Naive thymus-derived CD4-positive, alpha-beta T cell (primary cell): ENCODE data around the gene RD3L. TPM values are rescaled to one million over a fixed set of nuclear protein-coding genes. Genes with fewer than 3 reads are reported as not detected.
A peak's percentile ranks its signal among the peaks of the same experiment; 100 is the strongest.
"Not testable (repeated sequence)": the region's sequence is repeated elsewhere in the genome, so short reads cannot be mapped to it uniquely, and the experiment has no call there.

Source experiments
- ATAC-seq: fragments of 150-1000 bp; cut with Tn5 transposase; 2 replicates; pipeline ENCODE4 v1.10.0; 2021; ENCODE audit warnings: mild to moderate bottlenecking, moderate library complexity
- CTCF ChIA-PET: fragments of 350-600 bp; sonication (Branson Sonifier 250); formaldehyde crosslinking; loops from one replicate; lab custom pipeline; 2021; ENCODE audit warnings: antibody characterized with exemption; lab: Charles Lee
- POLR2A ChIA-PET: fragments of 350-600 bp; sonication (Branson Sonifier 250); formaldehyde crosslinking; loops from one replicate; lab custom pipeline; 2021; ENCODE audit warnings: antibody characterized with exemption, inconsistent platforms; lab: Charles Lee
- DNase-seq, 9 donors: peaks; one replicate each; pipeline versions ENCODE4 v3.0.0 to v3.0.0-alpha.2; 2020 to 2022; ENCODE audit warnings: mixed read lengths in 1 of 9
- H3K27ac ChIP-seq: one replicate; pipeline ENCODE4 v1.7.0; 2013; ENCODE audit warnings: mild to moderate bottlenecking, low read depth, low read length, moderate library complexity
- H3K27me3 ChIP-seq, 2 donors: one replicate each; pipeline ENCODE4 v1.7.0; 2013; ENCODE audit warnings: low read length in 2 of 2, mild to moderate bottlenecking in 2 of 2, moderate library complexity in 2 of 2; ENCODE audit not compliant: control insufficient read depth in 2 of 2, insufficient read depth in 2 of 2
- H3K36me3 ChIP-seq, 3 experiments: 1 replicate in 2 of 3; 2 replicates in 1 of 3; pipeline ENCODE4 v1.7.0; 2013; ENCODE audit warnings: low read length in 3 of 3, mild to moderate bottlenecking in 3 of 3, moderate library complexity in 1 of 3; ENCODE audit not compliant: insufficient read depth in 3 of 3, control insufficient read depth in 2 of 3
- H3K4me1 ChIP-seq, 2 donors: one replicate each; pipeline ENCODE4 v1.7.0; 2013; ENCODE audit warnings: low read length in 2 of 2, mild to moderate bottlenecking in 2 of 2, moderate library complexity in 1 of 2; ENCODE audit not compliant: control insufficient read depth in 2 of 2, insufficient read depth in 2 of 2
- H3K4me3 ChIP-seq: 2 replicates; pipeline ENCODE4 v1.7.0; 2013; ENCODE audit warnings: mild to moderate bottlenecking, low read length
- H3K9me3 ChIP-seq, 3 experiments: 1 replicate in 2 of 3; 2 replicates in 1 of 3; pipeline ENCODE4 v1.7.0; 2013; ENCODE audit warnings: low read length in 3 of 3; ENCODE audit not compliant: control insufficient read depth in 2 of 3
- H3K27ac Mint-ChIP-seq, 9 donors: one replicate each; pipeline ENCODE4 v1.8.0; 2020 to 2022; ENCODE audit warnings: mixed read lengths in 9 of 9, mild to moderate bottlenecking in 8 of 9, moderate library complexity in 5 of 9, inconsistent platforms in 2 of 9
- H3K27me3 Mint-ChIP-seq, 5 donors: one replicate each; pipeline ENCODE4 v1.8.0; 2021 to 2022; ENCODE audit warnings: mixed read lengths in 5 of 5, mild to moderate bottlenecking in 1 of 5
- H3K36me3 Mint-ChIP-seq, 5 donors: one replicate each; pipeline ENCODE4 v1.8.0; 2020 to 2022; ENCODE audit warnings: mixed read lengths in 5 of 5, mild to moderate bottlenecking in 3 of 5, inconsistent platforms in 1 of 5
- H3K4me1 Mint-ChIP-seq, 7 donors: one replicate each; pipeline ENCODE4 v1.8.0; 2020 to 2022; ENCODE audit warnings: mixed read lengths in 7 of 7, mild to moderate bottlenecking in 3 of 7, inconsistent platforms in 1 of 7
- H3K4me3 Mint-ChIP-seq, 10 donors: one replicate each; pipeline ENCODE4 v1.8.0; 2020 to 2022; ENCODE audit warnings: mild to moderate bottlenecking in 10 of 10, mixed read lengths in 10 of 10, moderate library complexity in 6 of 10, inconsistent platforms in 2 of 10
- H3K9me3 Mint-ChIP-seq, 11 donors: one replicate each; pipeline ENCODE4 v1.8.0; 2020 to 2022; ENCODE audit warnings: mixed read lengths in 11 of 11, mild to moderate bottlenecking in 4 of 11, inconsistent platforms in 1 of 11, moderate library complexity in 1 of 11
- intact Hi-C, 2 donors: fragments of 100-400 bp; cut with micrococcal nuclease; formaldehyde crosslinking; loops; one replicate each; pipeline ENCODE4 v1.15.1; 2023
- polyA plus RNA-seq, 2 donors: library from polyadenylated mRNA; unstranded; fragments of 300-500 nt; fragmentation: Illumina TruSeq; gene quantifications; one replicate each; pipeline ENCODE4 v1.2.3, GENCODE V29; 2021
- total RNA-seq, 6 experiments: library from RNA in 5 of 6; stranded (reverse) in 5 of 6; gene quantifications; 1 replicate in 5 of 6; 2 replicates in 1 of 6; pipeline ENCODE4 v1.2.3 and lab custom pipeline; 2021 to 2026

Gene RD3L
- total and polyA plus RNA-seq, 7 experiments from 2014 or later = not detected

- H3K9me3 ChIP-seq = not testable (repeated sequence)
- peaks cover 4 to 14% (median 9%) of the 10 kb centered on the region in 5 donors for H3K27me3 Mint-ChIP-seq
- intact Hi-C loops = loop anchor here (1.0 to 5.0 kb wide), 11 partner anchors 50 to 1560 kb away; partner anchors contain the start of genes BAG5 (in 2 of the 2), COA8 (in 2 of the 2), PPP1R13B (in 2 of the 2) and XRCC3 (in 2 of the 2)
These were observed 20.5 kb downstream of the RD3L start for GRCh38 chr14:103921855-103922200.

GRCh38 chr14:103920981-103921854 is 21.1 kb downstream of the RD3L start:
- H3K4me3 Mint-ChIP-seq = peak overlapping the region; percentile 85 to 96 (median 90)
- ChIA-PET CTCF (interaction anchor here (0.6 to 2.9 kb wide), 5 partner anchors 10 to 115 kb away, joined by 3 to 12 read pairs (median 4); no protein-coding TSS in a partner anchor), POLR2A (interaction anchor here (0.6 to 1.6 kb wide), 3 partner anchors 10 to 113 kb away, joined by 3 to 7 read pairs (median 4); no protein-coding TSS in a partner anchor)
- Histone ChIP-seq H3K27me3 (no peaks in the 10 kb centered on the region), H3K4me1 (peaks cover 9 to 16% of the 10 kb centered on the region in 2 donors), H3K4me3 (peak overlapping the region; percentile 100), H3K27ac (peak overlapping the region; percentile 83), H3K36me3 (peaks cover 0 to 25% (median 6%) of the 10 kb centered on the region in 3 experiments), H3K9me3 (no peaks in the 10 kb centered on the region)
- peaks cover 4 to 14% (median 9%) of the 10 kb centered on the region in 5 donors for H3K27me3 Mint-ChIP-seq
- peaks cover 0 to 37% (median 16%) of the 10 kb centered on the region in 7 donors for H3K4me1 Mint-ChIP-seq
- H3K36me3 Mint-ChIP-seq = peaks cover 0 to 3% (median 0%) of the 10 kb centered on the region in 5 donors
- DNase-seq (peak; percentile 90 to 99 (median 96)), ATAC-seq (peak; percentile 100)
- H3K9me3 Mint-ChIP-seq = no peaks in the 10 kb centered on the region
- intact Hi-C loops = loop anchor here (1.0 to 5.0 kb wide), 11 partner anchors 49 to 1559 kb away; partner anchors contain the start of genes BAG5 (in 2 of the 2), COA8 (in 2 of the 2), PPP1R13B (in 2 of the 2) and XRCC3 (in 2 of the 2)
- peak overlapping the region; percentile 61 to 90 (median 83) for H3K27ac Mint-ChIP-seq

More at GRCh38 chr14:103921855-103922200, 20.5 kb downstream of the RD3L start:
- Histone ChIP-seq H3K4me3 (peak overlapping the region; percentile 100), H3K4me1 (peaks cover 9 to 14% of the 10 kb centered on the region in 2 donors), H3K36me3 (peaks cover 0 to 18% (median under 1%) of the 10 kb centered on the region in 3 experiments)
- H3K27ac Mint-ChIP-seq = peak overlapping the region in 5 of 9 donors; percentile 33 to 88 (median 72)
- POLR2A ChIA-PET = interaction anchor here (1.3 kb wide), 1 partner anchor 21 kb away, joined by 3 read pairs; no protein-coding TSS in a partner anchor
- not testable (repeated sequence) for H3K27ac ChIP-seq, DNase-seq, H3K27me3 ChIP-seq, ATAC-seq, H3K36me3 Mint-ChIP-seq, H3K9me3 Mint-ChIP-seq
- peak overlapping the region; percentile 85 to 96 (median 90) for H3K4me3 Mint-ChIP-seq
- peaks cover 0 to 31% (median 14%) of the 10 kb centered on the region in 7 donors for H3K4me1 Mint-ChIP-seq
- CTCF ChIA-PET = interaction anchor here (0.6 to 1.7 kb wide), 4 partner anchors 10 to 115 kb away, joined by 3 to 11 read pairs (median 4); no protein-coding TSS in a partner anchor

- H3K27me3 Mint-ChIP-seq = no peaks in the 10 kb centered on the region
- CTCF ChIA-PET = interaction anchor here (0.5 to 1.6 kb wide), 2 partner anchors 15 to 109 kb away, joined by 5 to 9 read pairs; no protein-coding TSS in a partner anchor
- Histone ChIP-seq H3K27ac (peak overlapping the region; percentile 19), H3K36me3 (peaks cover 11 to 67% (median 15%) of the 10 kb centered on the region in 3 experiments), H3K9me3 (no peaks in the 10 kb centered on the region), H3K4me1 (peaks cover 9 to 18% of the 10 kb centered on the region in 2 donors), H3K4me3 (no peak overlapping the region), H3K27me3 (no peaks in the 10 kb centered on the region)
- peaks cover 0 to 26% (median 6%) of the 10 kb centered on the region in 5 donors for H3K36me3 Mint-ChIP-seq
- intact Hi-C loops = no loop called here
- no peak overlapping the region for H3K4me3 Mint-ChIP-seq
- DNase-seq = no peak
- no peaks in the 10 kb centered on the region for H3K9me3 Mint-ChIP-seq
- ATAC-seq = no peak
- H3K4me1 Mint-ChIP-seq = peaks cover 5 to 42% (median 23%) of the 10 kb centered on the region in 7 donors
- POLR2A ChIA-PET = interaction anchor here (1.5 kb wide), 1 partner anchor 16 kb away, joined by 5 read pairs; no protein-coding TSS in a partner anchor
- H3K27ac Mint-ChIP-seq = peak overlapping the region in 2 of 9 donors; percentile 43 to 86
These were observed 25.6 kb downstream of the RD3L start for GRCh38 chr14:103916636-103917262.

GRCh38 chr14:103915616-103916015 is 26.7 kb downstream of the RD3L start:
- H3K4me1 Mint-ChIP-seq = peaks cover 5 to 37% (median 18%) of the 10 kb centered on the region in 7 donors
- no peaks in the 10 kb centered on the region for H3K9me3 Mint-ChIP-seq
- ATAC-seq (no peak), DNase-seq (no peak)
- CTCF ChIA-PET = no interaction called here
- Histone ChIP-seq H3K27ac (no peak overlapping the region), H3K4me1 (peaks cover 5 to 15% of the 10 kb centered on the region in 2 donors), H3K9me3 (no peaks in the 10 kb centered on the region), H3K4me3 (no peak overlapping the region), H3K27me3 (no peaks in the 10 kb centered on the region), H3K36me3 (peaks cover 13 to 69% (median 15%) of the 10 kb centered on the region in 3 experiments)
- intact Hi-C loops = no loop called here
- peak overlapping the region in 4 of 9 donors; percentile 4 to 91 (median 26) for H3K27ac Mint-ChIP-seq
- H3K4me3 Mint-ChIP-seq = no peak overlapping the region
- POLR2A ChIA-PET = no interaction called here
- H3K36me3 Mint-ChIP-seq = peaks cover 0 to 27% (median 4%) of the 10 kb centered on the region in 5 donors
- no peaks in the 10 kb centered on the region for H3K27me3 Mint-ChIP-seq

- Histone ChIP-seq H3K36me3 (peaks cover 7 to 48% (median 15%) of the 10 kb centered on the region in 3 experiments), H3K27ac (no peak overlapping the region), H3K4me1 (peaks cover 13 to 23% of the 10 kb centered on the region in 2 donors), H3K9me3 (no peaks in the 10 kb centered on the region), H3K27me3 (no peaks in the 10 kb centered on the region), H3K4me3 (no peak overlapping the region)
- DNase-seq = no peak
- Mint-ChIP-seq H3K4me3 (peak overlapping the region in 1 of 10 donors; percentile 73), H3K9me3 (no peaks in the 10 kb centered on the region), H3K4me1 (peaks cover 8 to 34% (median 28%) of the 10 kb centered on the region in 7 donors), H3K27me3 (no peaks in the 10 kb centered on the region), H3K27ac (no peak overlapping the region), H3K36me3 (peaks cover 0 to 24% (median 4%) of the 10 kb centered on the region in 5 donors)
- CTCF ChIA-PET = interaction anchor here (0.7 to 3.6 kb wide), 10 partner anchors 9 to 113 kb away, joined by 3 to 90 read pairs (median 5); no protein-coding TSS in a partner anchor
- POLR2A ChIA-PET = interaction anchor here (0.6 to 1.9 kb wide), 5 partner anchors 51 to 571 kb away, joined by 3 to 7 read pairs (median 4); no protein-coding TSS in a partner anchor
- intact Hi-C loops = loop anchor here (1.0 to 2.0 kb wide), 3 partner anchors 21 to 338 kb away; no protein-coding TSS in a partner anchor
- ATAC-seq = no peak
These were observed 31.3 kb downstream of the RD3L start for GRCh38 chr14:103910984-103911383.
